Measurements from ENCODE around the gene HMGA1.

The HMGA1 gene, protein sequence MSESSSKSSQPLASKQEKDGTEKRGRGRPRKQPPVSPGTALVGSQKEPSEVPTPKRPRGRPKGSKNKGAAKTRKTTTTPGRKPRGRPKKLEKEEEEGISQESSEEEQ

DNA sequence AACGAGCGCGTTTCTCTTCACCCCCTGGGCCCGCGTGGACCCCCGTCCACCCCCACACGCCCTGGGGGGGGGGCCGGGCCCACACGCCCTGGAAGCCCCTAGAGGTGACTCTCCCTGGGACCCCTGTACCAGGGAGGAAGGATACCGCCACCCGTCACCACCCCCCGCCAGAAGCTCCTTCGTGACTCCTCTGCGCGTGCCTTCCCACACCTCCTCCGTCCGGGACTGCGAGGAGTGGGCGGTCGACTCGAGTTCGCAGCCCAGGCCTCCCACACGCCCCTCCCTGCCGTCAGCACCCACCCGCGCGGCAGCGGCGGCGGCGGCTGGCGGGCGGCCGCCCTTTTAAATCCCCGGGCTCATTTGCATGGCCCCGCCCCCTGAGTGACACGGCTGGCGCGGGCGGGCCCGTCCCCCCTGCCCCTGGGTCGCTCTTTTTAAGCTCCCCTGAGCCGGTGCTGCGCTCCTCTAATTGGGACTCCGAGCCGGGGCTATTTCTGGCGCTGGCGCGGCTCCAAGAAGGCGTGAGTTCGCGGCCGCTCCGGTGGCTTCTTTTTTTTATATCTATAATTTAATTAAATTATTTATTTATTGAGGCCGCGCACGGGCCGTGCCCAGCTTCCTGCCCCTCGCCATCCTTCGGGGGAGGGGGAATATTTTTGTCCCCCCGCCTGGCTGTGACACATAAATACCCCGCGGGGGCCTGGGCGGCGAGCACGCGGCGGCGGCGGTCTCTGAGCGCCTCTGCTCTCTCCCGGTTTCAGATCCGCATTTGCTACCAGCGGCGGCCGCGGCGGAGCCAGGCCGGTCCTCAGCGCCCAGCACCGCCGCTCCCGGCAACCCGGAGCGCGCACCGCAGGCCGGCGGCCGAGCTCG is at the start of gene HMGA1:
Gene HMGA1, plus strand, starts transcription at position 431 of the 873 bp plus-strand sequence. CDS start 3,908 bp downstream, outside the sequence.
- peak; percentile 87 for DNase-seq

DNA sequence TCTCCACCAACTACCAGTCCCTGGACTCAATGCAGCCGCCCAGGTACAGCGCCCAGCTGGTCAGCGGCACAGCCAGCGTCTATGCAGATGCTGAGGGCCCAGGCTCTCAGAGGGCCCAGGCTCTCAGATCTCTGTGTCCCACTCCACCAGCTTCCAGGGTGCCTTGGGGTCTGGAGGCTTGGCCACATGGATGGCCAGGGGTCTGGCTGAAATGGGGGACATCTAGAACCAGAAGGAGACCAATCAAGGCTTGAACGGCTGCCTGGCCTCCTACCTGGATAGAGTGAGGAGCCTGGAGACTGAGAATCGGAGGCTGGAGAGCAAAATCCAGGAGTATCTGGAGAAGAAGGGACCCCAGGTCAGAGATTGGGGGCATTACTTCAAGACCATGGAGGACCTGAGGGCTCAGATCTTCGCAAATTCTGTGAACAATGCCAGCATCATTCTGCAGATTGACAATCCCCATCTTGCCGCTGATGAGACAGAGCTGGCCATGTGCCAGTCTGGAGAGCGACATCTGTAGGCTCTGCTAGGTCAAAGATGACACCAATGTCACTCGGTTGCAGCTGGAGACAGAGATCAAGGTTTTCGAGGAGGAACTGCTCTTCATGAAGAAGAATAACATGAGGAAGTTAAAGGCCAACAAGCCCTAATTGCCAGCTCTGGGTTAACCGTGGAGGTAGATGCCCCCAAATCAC is 46.7 kb upstream of the HMGA1 start:
- no peak for DNase-seq

DNA sequence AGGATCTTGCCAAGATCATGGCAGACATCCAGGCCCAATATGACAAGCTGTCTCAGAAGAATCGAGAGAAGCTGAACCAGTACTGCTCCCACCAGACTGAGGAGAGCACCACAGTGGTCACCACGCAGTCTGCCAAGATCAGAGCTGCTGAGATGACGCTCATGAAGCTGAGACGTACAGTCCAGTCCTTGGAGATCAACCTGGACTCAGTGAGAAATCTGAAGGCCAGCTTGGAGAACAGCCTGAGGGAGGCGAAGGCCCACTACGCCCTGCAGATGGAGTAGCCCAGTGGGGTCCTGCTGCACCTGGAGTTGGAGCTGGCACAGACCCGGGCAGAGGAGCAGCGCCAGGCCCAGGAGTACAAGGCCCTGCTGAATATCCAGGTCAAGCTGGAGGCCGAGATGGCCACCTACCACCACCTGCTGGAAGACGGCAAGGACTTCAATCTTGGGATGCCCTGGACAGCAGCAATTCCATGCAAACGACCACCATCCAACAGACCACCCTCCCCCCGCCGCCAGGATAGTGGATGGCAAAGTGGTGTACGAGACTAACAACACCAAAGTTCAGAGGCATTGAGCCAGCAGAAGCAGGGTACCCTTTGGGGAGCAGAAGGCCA is 46.1 kb upstream of the HMGA1 start:
- no peak for DNase-seq

DNA sequence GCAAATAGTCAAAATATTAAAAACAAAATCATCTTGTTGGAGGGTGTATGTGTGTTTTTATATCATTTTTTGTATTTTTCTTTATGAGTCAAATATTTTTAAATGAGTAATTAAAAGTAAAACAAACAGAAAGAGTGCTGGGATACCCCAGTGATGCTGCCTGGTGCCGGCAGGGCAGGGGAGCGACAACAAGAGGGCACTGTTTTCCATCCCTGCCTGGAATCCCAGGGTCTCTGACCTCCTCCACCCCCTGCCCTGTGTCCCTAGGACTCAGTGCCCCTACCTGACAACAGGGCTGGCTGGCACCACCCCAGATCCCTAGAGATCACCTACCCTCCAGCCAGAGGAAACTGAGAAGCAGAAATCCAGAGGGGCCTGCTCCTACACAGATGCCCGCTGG is 41.9 kb upstream of the HMGA1 start:
- no peak for DNase-seq

DNA sequence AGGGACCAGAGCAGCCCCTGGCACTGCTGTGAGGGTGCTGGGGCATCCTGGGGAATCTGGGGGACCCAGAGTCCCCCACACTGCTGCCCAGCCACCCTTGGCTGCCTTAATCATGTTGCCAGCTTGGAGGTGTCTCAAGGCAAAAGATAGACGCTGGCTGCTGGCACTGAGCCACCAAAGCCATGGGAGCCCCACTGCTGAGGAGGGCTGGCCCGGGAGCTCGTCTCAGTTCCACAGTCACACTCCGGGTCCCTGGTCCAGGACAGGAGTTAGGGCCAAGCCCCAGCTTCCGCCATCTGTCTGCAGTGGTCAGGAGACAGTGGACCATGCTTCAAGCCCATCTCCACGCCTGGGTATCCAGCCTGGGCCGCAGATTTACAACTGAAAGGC is 41.0 kb upstream of the HMGA1 start:
- DNase-seq = no peak

DNA sequence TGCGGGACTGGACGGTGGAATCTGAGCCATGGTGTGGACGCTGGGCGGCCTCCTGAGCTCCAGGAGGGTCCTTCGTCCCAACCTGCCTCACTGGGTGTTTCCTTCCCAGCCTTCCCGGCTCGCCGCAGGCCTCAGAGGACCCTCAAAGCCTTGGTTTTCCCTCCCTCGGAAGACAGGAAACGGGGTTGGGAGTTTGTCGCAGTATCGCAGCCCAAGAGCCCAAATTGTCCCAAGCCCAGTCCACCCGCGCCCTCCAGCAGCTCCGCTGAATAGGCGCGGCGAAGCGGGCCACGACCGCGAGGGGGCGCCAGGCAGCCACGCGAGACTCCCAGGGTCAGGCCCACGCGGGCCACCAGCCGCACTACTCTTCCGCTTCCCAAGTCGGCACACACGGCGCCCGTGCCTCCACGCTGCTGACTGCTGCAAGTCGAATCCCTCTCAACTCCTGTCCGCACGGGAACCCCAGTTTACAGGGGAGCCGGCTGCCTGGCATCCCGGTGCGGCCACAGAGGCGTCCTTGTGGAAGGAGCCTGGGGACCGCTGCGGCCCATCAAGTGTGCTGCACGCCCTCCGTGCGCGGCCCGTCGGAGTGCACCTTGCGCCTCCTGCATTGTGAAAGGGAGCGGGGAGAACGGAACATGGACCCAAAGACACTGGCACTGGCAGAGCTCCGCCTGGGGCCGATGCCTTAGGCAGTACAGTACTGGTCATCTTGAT is 40.4 kb upstream of the HMGA1 start:
- peak; percentile 67 for DNase-seq

DNA sequence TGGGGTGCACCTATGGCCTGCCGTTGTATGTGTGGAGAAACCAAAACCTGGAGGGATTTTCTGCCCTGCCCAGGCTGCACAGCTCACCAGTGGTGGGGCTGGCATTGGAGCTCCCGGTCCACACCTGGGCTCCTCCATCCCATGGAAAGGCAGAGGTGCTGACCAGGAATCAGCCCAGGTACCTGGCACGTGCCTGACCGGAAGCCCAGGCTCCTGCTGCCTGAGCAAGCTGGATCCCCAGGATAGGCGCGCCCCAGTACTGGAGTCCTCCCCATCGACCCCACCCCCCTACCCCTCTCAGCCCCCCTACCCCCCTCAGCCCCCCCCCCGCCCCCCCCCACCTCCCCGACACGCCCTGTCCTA is 39.9 kb upstream of the HMGA1 start:
- no peak for DNase-seq

DNA sequence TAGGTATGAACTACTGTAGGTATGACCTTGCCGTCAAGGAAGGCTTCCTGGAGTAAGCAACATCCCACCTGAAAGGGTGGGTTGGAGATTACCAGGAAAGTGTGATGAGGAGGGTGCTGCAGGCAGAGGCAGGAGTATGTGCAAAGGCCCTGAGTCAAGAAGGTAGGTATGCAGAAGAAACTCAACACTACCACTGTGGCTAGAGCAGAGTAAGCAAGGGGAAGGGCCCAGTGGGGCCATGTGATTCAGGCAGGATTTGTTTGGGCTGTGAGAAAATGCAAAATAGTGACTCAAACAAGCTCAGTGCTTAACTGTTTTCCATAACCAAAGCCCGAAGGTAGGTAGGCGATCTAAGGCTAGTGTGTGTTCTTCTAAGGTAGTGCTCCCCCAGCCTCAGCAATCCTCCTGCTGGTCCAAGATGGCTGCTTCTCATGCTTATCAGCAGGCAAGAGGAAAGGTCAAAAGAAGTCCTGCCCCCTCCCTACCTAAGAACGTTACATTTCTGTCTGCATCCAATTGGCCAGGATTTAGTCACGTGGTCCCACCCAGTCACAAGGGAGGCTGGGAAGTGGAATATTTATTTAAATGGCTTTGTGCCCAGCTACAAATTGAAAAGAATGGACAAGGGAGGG is 36.2 kb upstream of the HMGA1 start:
- DNase-seq = no peak

DNA sequence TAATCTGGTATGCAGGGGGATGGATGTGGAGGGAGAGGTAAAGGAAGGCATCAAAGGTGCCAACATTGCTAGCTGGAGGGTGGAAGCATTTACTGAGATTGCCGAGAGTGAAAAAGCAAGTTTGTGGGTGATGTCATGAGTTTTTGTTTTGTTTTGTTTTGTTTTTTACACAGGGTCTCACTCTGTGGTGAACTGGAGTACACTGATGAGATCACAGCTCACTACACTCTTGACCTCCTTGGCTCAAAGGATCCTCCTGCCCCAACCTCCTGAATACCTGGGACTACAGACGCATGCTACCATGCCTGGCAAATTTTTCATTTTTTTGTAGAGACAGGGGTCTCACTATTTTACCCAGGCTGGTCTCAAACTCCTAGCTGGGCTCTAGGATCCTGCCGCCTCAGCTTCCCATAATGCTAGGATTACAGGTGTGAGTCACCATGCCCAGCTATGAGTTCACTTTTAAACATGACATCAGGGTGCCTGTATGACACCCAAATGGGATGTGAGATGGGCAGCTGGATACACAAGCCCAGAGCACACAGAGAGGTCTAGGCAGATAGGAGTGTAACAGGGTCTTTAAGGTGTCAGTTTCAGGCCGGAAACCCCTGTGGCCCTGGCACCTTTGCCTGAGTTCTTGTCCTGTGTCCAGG is 35.1 kb upstream of the HMGA1 start:
- DNase-seq = no peak

DNA sequence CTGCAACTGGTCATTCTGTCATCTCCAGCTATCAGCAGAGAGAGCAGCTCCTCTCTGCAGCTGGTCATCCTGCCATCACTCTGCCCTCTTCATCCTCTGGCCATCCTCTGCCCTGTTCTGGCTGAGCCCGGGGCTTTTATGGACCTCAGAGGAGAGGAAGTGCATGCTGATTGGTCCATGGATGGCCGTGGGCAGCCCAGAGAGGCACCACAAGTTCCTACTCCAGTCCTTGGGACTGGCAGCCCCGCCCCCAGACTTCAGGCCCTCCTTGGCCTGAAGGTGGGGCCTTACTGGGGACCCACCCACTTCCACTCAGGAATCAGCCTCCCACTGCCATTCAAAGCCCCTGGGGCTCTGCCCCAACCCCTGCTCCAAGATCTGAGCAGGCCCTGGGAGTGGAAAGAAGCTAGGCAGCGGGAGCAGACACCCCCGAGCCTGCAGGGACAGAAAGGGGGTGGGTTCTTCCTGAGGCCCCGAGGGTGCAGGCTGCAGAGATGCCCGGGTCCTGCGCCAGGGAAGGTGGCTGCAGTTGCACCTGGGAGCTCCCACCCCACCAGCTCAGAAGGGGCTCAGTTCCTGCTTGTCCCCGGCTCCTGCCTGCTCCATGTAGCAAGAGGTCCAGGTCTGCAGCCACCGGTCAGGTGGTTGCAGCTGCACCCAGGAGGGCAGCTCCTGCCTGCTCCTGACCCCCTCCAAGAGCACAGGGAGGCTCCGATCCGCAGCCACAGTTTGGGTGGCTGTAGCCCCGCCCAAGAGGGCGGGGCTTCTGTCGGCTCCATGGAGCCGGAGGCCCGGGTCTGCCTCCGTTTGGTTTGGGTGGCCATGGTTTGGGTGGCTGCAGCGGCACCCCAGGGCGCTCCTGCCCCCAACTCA is 34.1 kb upstream of the HMGA1 start:
- no peak for DNase-seq

DNA sequence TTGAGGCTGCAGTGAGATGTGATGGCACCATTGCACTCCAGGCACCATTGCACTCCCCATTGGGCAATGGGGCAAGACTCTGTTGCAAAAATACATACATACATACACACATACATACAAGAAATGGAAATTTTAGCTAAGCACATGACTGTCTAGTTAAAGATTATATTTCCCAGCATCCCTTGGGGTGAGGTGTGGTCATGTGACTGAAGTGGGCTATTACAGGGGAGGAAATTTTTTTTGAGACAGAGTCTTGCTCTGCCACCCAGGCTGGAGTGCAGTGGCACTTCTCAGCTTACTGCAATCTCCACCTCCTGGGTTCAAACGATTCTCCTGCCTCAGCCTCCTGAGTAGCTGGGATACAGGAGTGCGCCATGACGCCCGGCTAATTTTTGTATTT is 32.0 kb upstream of the HMGA1 start:
- DNase-seq = no peak

DNA sequence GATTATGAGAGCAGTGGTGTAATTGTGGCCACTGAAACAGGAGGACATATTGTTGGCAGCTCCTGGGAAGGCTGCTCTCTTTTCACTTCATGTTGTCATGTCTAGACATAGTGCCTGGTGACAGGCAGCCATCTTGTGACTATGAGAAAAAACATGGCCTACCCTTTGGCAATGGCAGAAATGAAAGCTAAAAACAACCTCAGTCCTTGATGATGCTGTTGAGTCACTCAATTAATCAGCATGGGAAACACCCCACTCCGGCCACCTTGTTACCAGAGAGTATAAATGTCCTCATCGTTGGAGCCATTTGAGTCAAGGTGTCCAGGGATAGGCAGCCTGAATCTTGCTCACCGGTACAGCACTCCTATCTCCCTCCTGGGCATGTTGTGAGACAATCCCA is 31.2 kb upstream of the HMGA1 start:
- DNase-seq = no peak

DNA sequence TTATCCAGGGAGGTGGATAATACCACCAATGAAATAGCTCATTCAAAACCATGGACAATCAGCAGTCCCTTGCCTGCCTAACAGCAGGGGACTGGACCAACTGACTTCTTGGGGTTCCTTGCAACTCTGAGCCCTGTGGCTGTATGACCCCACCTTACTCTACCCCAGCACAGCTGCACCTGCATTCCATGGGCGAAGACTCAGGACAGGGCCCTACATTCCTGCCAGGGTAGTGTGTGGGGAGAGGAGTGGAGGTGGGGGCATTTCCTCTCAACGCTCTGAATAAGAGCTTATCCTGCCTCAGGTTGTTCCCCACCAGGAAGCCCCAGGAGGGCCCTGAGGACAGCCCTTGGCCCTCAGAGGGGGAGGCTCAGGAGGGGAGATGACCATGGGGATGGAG is 30.8 kb upstream of the HMGA1 start:
- DNase-seq = no peak

DNA sequence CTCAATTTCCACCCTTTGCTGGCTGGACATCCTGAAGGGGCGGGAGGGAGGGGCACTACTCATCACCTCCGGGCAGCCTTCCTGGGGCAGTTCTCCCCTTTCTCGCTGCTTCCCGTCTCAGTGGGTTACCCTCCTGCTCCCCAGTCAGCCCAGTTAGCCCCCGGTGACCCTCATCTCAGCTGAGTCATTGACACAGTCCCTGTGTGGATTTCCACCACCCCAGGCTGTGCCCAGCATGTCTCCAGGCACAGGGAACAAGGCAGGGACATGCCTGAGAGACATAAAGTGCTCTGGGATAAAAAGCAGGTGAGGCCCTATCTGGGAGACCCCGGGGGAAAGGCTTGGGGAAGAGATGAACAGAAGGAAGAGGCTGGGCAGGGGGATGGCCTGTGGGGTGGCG is 29.9 kb upstream of the HMGA1 start:
- DNase-seq = no peak

DNA sequence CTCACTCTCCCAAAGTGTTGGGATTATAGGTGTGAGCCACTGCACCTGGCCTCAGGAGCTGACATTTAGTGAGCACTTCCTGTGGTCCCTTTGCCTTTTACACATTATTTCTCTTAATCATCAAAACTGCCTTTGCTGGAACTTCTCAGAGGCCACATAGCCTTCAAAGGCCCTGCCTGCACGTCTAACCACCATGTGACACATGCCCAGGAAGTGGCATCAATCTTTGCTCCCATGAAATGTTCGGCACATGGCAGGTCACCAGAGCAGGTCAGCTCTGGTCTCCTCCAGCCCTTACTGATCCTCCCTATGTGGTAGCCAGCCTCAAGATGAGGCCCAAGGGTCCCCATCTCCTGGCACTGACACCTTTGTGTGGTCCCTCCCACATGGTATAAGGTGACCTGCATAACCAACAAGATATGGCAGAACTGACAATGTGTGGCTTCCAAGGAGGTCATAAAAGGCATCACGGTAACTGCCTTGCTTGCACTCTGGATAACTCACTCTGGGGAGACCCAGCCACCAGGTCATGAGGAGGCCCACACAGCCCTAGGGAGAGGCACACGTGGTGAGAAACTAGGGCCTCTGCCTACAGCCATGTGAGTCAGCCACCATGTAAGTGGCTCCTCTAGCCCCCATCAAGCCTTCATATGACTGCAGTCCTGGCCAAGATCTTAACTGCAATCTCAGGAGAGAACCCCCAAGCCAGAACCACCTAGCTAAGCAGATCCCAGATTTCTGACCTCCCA is 28.8 kb upstream of the HMGA1 start:
- DNase-seq = no peak

DNA sequence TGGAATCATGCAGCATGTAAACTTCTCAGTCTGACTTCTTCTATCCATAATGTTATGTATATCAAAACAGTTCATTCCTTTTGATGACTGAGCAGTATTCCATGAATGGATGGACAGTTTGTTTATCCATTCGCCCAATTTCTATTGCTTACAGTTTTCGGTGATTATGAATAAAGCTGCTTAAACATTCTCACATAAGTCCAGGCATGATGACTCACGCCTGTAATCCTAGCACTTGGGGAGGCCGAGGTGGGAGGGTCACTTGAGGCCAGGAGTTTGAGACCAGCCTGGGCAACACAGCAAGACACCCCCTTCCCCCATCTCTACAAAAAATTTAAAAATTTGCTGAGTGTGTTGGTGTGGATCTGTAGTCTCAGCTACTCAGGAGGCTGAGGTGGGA is 22.9 kb upstream of the HMGA1 start:
- no peak for DNase-seq

DNA sequence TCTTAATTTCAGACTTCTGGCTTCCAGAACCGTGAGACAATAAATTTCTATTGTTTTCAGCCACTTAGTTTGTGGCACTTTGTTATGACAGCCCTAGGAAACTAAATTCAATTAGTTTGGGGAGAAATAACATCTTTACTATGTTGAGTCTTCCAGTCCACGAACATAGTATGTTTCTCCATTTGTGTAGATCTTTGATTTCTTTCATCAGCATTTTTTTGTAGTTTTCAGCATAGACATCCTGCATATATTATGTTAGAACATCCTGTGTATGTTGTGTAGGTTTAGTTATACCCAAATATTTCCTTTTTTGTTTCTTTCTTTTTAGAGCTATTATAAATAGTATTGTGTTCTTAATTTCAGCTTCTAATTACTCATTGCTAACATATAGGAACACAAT is 18.0 kb upstream of the HMGA1 start:
- no peak for DNase-seq

DNA sequence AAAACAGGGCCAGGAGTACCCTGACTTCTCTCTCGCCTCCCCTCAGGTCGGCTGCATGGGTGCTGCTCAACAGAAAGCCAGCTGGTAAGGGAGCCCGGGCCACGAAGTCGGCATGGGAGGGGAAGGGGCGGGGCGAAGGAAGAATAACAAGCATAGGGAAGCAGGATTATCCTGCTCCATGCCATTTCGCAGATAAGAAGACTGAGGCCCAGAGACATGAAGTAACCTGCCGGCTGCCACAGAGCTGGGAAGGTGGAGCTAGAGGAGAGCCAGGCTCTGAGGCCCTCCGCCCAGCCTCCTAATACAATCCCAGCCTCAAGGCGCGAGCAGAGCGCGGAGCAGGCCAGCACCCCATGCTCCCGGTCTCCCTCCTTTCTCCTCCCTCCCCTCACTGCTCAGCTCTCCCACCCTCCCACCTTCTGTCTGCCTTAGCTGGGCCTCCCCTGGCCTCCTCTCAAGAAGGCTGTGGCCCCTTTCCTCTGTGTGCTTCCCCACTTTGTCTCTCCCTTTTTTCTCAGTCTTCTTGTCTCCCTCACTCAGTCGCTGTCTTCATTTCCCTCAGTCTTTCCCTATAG is 13.2 kb upstream of the HMGA1 start:
- no peak for DNase-seq

DNA sequence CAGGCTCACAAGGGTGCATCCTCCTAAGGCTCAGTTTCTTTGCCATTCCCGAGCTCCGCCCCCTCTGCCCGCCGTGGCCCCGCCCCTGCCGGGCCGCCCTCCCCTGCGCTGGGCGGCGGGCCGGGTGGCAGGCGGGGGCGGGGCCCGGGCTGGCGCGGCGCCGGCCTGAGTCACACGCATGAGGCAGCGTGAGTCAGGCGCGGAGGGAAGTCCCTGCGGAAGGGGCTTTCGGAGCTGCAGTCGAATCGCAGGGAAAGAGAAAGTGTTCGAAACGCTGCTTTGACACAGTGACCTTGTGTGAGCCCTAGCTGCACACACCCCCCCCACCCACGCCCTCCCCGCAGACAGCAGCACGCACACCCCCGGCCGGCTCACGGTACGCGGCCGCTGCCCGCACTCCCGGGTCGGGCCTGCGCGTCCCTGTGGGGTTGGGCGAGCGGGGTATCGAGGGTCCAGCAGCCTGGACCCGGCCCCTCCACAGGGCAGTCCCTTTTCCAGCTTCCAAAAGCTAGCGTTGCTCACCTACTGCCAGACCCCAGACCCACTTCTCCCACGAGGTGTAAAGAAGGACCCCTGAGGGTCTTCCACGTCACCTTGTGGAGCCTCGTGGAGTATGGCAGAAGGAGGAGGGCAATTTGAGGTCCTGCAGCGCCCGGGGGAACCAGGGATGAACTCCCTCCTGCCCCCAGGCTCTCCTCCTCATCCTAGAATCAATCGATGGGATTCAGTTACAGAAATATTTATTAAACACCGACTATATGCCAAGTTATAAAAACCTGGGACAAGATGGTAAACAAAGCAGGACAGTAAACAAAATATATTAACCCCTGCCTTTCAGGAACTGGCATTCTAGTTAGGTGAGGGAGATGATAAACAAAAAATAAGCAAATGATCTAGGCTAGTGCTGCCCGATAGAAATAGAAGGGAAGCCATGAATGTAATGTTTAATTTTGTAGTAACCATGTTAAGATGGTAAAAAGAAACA is 12.4 kb upstream of the HMGA1 start:
- DNase-seq = peak; percentile 92

Data from fibroblast of upper back skin (primary cell).